ENCODE data around the gene CCRL2. TPM values are rescaled to one million over a fixed set of nuclear protein-coding genes. Genes with fewer than 3 reads are reported as not detected.

Gene CCRL2
- total and polyA plus RNA-seq, 2 donors (not counting 1 experiment from before 2014, with no cell fraction given), result 2.6 to 3.3 TPM

DNA sequence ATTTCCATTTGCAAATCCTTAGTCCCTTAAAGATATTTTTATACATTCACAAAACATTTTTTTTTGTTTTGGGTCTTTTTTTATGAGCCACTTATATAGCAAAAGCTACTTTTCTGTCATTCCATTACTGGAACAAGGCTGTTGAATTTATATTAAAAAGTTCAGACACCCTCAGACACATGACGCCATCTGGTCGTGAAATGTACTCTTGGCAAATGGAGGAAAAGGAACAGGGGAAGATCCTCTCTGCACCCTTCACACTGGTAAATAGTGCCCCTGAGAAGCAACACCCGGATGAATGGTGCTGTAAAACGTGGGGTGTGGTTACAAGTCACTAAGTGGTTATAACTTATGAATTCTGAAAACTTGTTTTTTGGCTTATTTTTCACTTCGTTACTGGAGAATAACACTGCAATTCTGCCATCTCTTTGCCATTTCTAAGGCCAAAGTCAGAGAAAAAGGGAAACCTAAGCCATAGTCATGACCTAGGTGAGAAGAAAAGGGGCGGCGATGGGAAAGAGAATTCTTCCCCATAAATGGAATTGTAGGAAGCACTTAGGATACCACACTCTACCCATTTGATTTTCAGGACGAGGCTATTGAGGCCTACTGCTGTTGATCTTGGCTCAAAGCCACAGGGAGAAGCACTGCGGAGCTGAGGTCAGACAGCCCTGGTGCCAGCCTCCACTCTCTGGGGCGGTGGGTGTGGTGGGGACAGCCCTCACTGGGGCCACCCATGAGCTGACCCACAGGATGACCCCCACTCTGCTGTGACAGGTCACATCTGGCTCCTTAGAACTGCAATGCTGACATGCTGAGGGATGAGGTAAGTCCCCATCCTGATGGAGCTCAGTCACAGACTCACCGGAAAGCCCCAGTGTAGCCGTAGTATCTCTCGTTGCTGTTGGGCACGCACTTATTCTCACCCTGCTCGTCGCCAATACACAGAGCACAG lies 35.8 kb downstream of the CCRL2 start:
- H3K79me2 ChIP-seq (ENCODE audit: control insufficient read depth, insufficient read depth, low read length), result no peaks in the 10 kb centered on the region
- no peak overlapping the region for H3K9ac ChIP-seq (ENCODE audit: low read length)
- H3K27me3 ChIP-seq (replicated peaks in 1 of 4; ENCODE audit: control extremely low read depth in 1 of 4, control insufficient read depth in 3 of 4, insufficient read depth in 4 of 4, low read length in 3 of 4), result no peaks in the 10 kb centered on the region
- ATAC-seq (ENCODE audit: low read depth), result no peak
- TF ChIP-seq EZH2 (IDR thresholded peaks at IDR 0.05; ENCODE audit: borderline replicate concordance, insufficient read depth, low read depth, low read length, poor library complexity, severe bottlenecking), result no peak
- peak; percentile 72 for TF ChIP-seq CTCF (IDR thresholded peaks at IDR 0.05)
- H2AFZ ChIP-seq (ENCODE audit: insufficient read depth, low read depth, low read length, poor library complexity, severe bottlenecking), result no peak overlapping the region
- 98% methylated on average over 9 of the region's 16 CpGs for WGBS (ENCODE audit: insufficient coverage)
- H4K20me1 ChIP-seq (ENCODE audit: control insufficient read depth, insufficient read depth, low read length, poor library complexity, severe bottlenecking), result no peaks in the 10 kb centered on the region
- H3K27me3 Mint-ChIP-seq, result peaks cover 4% of the 10 kb centered on the region
- peaks cover 34% of the 10 kb centered on the region for H3K4me1 Mint-ChIP-seq
- no peaks in the 10 kb centered on the region for H3K9me3 ChIP-seq (ENCODE audit: control extremely low read depth in 1 of 3, control insufficient read depth in 2 of 3, insufficient read depth in 1 of 3, low read length in 2 of 3)
- H3K27ac ChIP-seq (ENCODE audit: low read length in 2 of 2), result no peak overlapping the region
- H3K4me3 Mint-ChIP-seq, result no peak overlapping the region
- H3K4me1 ChIP-seq (ENCODE audit: control insufficient read depth in 2 of 2, insufficient read depth in 2 of 2, low read length in 2 of 2), result peaks cover 32 to 33% of the 10 kb centered on the region in 2 donors
- ChIA-PET POLR2A (no interaction called here), CTCF (interaction anchor here (0.7 to 2.3 kb wide), 21 partner anchors 12 to 504 kb away, joined by 3 to 7 read pairs (median 4); no protein-coding TSS in a partner anchor)
- intact Hi-C loops (cut with micrococcal nuclease), result loop anchor here (5.0 kb wide), 2 partner anchors 166 to 366 kb away; no protein-coding TSS in a partner anchor
- H3K4me3 ChIP-seq (ENCODE audit: control extremely low read depth in 1 of 5, extremely low read depth in 1 of 5, insufficient read depth in 1 of 5, low read depth in 2 of 5, low read length in 4 of 5), result no peak overlapping the region
- no peaks in the 10 kb centered on the region for H3K36me3 ChIP-seq (replicated peaks in 1 of 2; ENCODE audit: control extremely low read depth in 1 of 2, control insufficient read depth in 1 of 2, extremely low read depth in 1 of 2, insufficient read depth in 2 of 2, low read length in 1 of 2)
- H3K27ac Mint-ChIP-seq, result no peak overlapping the region
- H3K4me2 ChIP-seq (replicated peaks; ENCODE audit: low read depth, low read length, poor library complexity, severe bottlenecking), result no peak overlapping the region
- peak; percentile 58 for DNase-seq
- no peaks in the 10 kb centered on the region for H3K9me3 Mint-ChIP-seq (ENCODE audit: insufficient read depth)

Measured in B cell (primary cell).